B cell (primary cell): ENCODE data around the gene HTRA2. TPM values are rescaled to one million over a fixed set of nuclear protein-coding genes. Genes with fewer than 3 reads are reported as not detected.
A peak's percentile ranks its signal among the peaks of the same experiment; 100 is the strongest.

Source experiments
- ATAC-seq: fragments of 200-7000 bp; cut with Tn5 transposase; one replicate; pipeline ENCODE4 v1.10.0; 2021; ENCODE audit warnings: low read depth, mild to moderate bottlenecking, moderate number of reproducible peaks, moderate library complexity
- CTCF ChIA-PET: fragments of 350-600 bp; sonication (Branson Sonifier 250); formaldehyde crosslinking; loops from one replicate; lab custom pipeline; 2021; ENCODE audit warnings: antibody characterized with exemption, inconsistent platforms; lab: Charles Lee
- POLR2A ChIA-PET: fragments of 350-600 bp; sonication (Branson Sonifier 250); formaldehyde crosslinking; loops from one replicate; lab custom pipeline; 2021; ENCODE audit warnings: antibody characterized with exemption; lab: Charles Lee
- DNase-seq: peaks from one replicate; pipeline ENCODE4 v3.0.0; 2013
- H2AFZ ChIP-seq: 2 replicates; pipeline ENCODE4 v1.6.1; 2012; ENCODE audit warnings: mild to moderate bottlenecking, low read depth, low read length; ENCODE audit not compliant: insufficient read depth, poor library complexity, severe bottlenecking
- H3K27ac ChIP-seq, 2 donors: 1 replicate in 1 of 2; 2 replicates in 1 of 2; pipeline ENCODE4 v1.5.1; 2012 to 2013; ENCODE audit warnings: low read length in 2 of 2, mild to moderate bottlenecking in 2 of 2, moderate library complexity in 1 of 2
- H3K27me3 ChIP-seq, 4 experiments: fragments of 200-600 bp in 1 of 4; sonication (generic) in 1 of 4; replicated peaks in 1 of 4; 1 replicate in 2 of 4; 2 replicates in 2 of 4; pipeline versions ENCODE4 v1.6.1 to v1.7.0; 2013 to 2016; ENCODE audit warnings: low read length in 3 of 4, mild to moderate bottlenecking in 2 of 4, mixed read lengths in 1 of 4, moderate library complexity in 1 of 4; ENCODE audit not compliant: insufficient read depth in 4 of 4, control insufficient read depth in 3 of 4; ENCODE audit errors: control extremely low read depth in 1 of 4
- H3K36me3 ChIP-seq, 2 experiments: replicated peaks in 1 of 2; 1 replicate in 1 of 2; 2 replicates in 1 of 2; pipeline versions ENCODE4 v1.6.1 to v1.7.1; 2013; ENCODE audit warnings: low read length in 1 of 2; ENCODE audit not compliant: insufficient read depth in 2 of 2, control insufficient read depth in 1 of 2; ENCODE audit errors: control extremely low read depth in 1 of 2, extremely low read depth in 1 of 2
- H3K4me1 ChIP-seq, 2 donors: fragments of 200-600 bp in 1 of 2; sonication (generic) in 1 of 2; 1 replicate in 1 of 2; 2 replicates in 1 of 2; pipeline versions ENCODE4 v1.5.1 to v1.6.1; 2013 to 2017; ENCODE audit warnings: low read length in 2 of 2; ENCODE audit not compliant: control insufficient read depth in 2 of 2, insufficient read depth in 2 of 2
- H3K4me2 ChIP-seq: replicated peaks from 2 replicates; pipeline ENCODE3; 2012; ENCODE audit warnings: mild to moderate bottlenecking, low read depth, low read length; ENCODE audit not compliant: poor library complexity, severe bottlenecking
- H3K4me3 ChIP-seq, 5 experiments: fragments of 200-600 bp in 1 of 5; sonication (generic) in 1 of 5; 1 replicate in 3 of 5; 2 replicates in 2 of 5; pipeline versions ENCODE4 v1.5.1 to v1.7.0; 2011 to 2016; ENCODE audit warnings: low read length in 4 of 5, mild to moderate bottlenecking in 4 of 5, low read depth in 2 of 5, control low read depth in 1 of 5, moderate library complexity in 1 of 5; ENCODE audit not compliant: insufficient read depth in 1 of 5; ENCODE audit errors: control extremely low read depth in 1 of 5, extremely low read depth in 1 of 5
- H3K79me2 ChIP-seq: fragments of 200-600 bp; sonication (generic); one replicate; pipeline ENCODE4 v1.6.0; 2016; ENCODE audit warnings: low read length; ENCODE audit not compliant: control insufficient read depth, insufficient read depth
- H3K9ac ChIP-seq: fragments of 200-600 bp; sonication (generic); 2 replicates; pipeline ENCODE4 v1.6.1; 2017; ENCODE audit warnings: mild to moderate bottlenecking, low read length, moderate library complexity
- H3K9me3 ChIP-seq, 3 donors: one replicate each; pipeline versions ENCODE4 v1.6.1 to v1.7.1; 2013; ENCODE audit warnings: low read length in 2 of 3; ENCODE audit not compliant: control insufficient read depth in 2 of 3, insufficient read depth in 1 of 3; ENCODE audit errors: control extremely low read depth in 1 of 3
- H4K20me1 ChIP-seq: 2 replicates; pipeline ENCODE4 v1.6.0; 2012; ENCODE audit warnings: mild to moderate bottlenecking, low read length; ENCODE audit not compliant: insufficient read depth, control insufficient read depth, poor library complexity, severe bottlenecking
- H3K27ac Mint-ChIP-seq: one replicate; pipeline ENCODE4 v1.8.0; 2021; ENCODE audit warnings: mixed read lengths
- H3K27me3 Mint-ChIP-seq: one replicate; pipeline ENCODE4 v1.8.0; 2021; ENCODE audit warnings: mixed read lengths
- H3K4me1 Mint-ChIP-seq: one replicate; pipeline ENCODE4 v1.8.0; 2021; ENCODE audit warnings: mixed read lengths
- H3K4me3 Mint-ChIP-seq: one replicate; pipeline ENCODE4 v1.8.0; 2021; ENCODE audit warnings: mixed read lengths
- H3K9me3 Mint-ChIP-seq: one replicate; pipeline ENCODE4 v1.8.0; 2022; ENCODE audit warnings: mixed read lengths; ENCODE audit not compliant: insufficient read depth
- CTCF ChIP-seq: fragments of 200-600 bp; IDR thresholded peaks from one replicate; pipeline ENCODE4 v1.8.0; 2022; ENCODE audit warnings: antibody characterized with exemption, mild to moderate bottlenecking
- EZH2 ChIP-seq: IDR thresholded peaks from 2 replicates; pipeline ENCODE4 v1.6.1; 2012; ENCODE audit warnings: borderline replicate concordance, low read depth, mild to moderate bottlenecking, moderate library complexity, low read length; ENCODE audit not compliant: insufficient read depth, poor library complexity, severe bottlenecking
- WGBS: methylation state at CpG from one replicate; pipeline ENCODE4 v1.1.5; 2013; ENCODE audit warnings: missing lambda C conversion rate; ENCODE audit not compliant: insufficient coverage; 5-methylcytosine and 5-hydroxymethylcytosine counted together
- intact Hi-C: fragments of 100-400 bp; cut with micrococcal nuclease; formaldehyde crosslinking; loops from one replicate; pipeline ENCODE4 v1.10.0; 2022
- polyA plus RNA-seq: library from polyadenylated mRNA; depleted of rRNA; stranded (reverse); fragments of >200 nt; gene quantifications from 2 replicates; pipeline ENCODE4 v1.2.3, GENCODE V29; 2012
- total RNA-seq, 2 donors: library from RNA; stranded (reverse); fragments of 120-200 nt in 1 of 2; gene quantifications; 1 replicate in 1 of 2; 2 replicates in 1 of 2; pipeline versions ENCODE4 v1.2.3 to v1.2.4, GENCODE V29; 2013 to 2022

Gene HTRA2
- total and polyA plus RNA-seq, 2 donors (not counting 1 experiment from before 2014, with no cell fraction given), result 52.8 to 111 TPM

- intact Hi-C loops, result loop anchor here (1.0 to 10.0 kb wide), 6 partner anchors 24 to 159 kb away; partner anchors contain the start of genes CCDC142, PCGF1, TTC31 and WBP1
- Histone ChIP-seq H3K9ac (peak within 1 kb of the TSS; percentile 96), H3K4me1 (peaks cover 15 to 38% of the 10 kb centered on the region in 2 donors), H4K20me1 (peaks cover 15% of the 10 kb centered on the region), H3K4me3 (peak within 1 kb of the TSS; percentile 51 to 99 (median 84)), H3K4me2 (peak within 1 kb of the TSS; percentile 97), H3K9me3 (no peaks in the 10 kb centered on the region), H3K27me3 (peaks cover 0 to 14% (median 8%) of the 10 kb centered on the region in 4 experiments), H2AFZ (peak within 1 kb of the TSS; percentile 97), H3K79me2 (peaks cover 11% of the 10 kb centered on the region), H3K36me3 (peaks cover 0 to 15% of the 10 kb centered on the region in 2 experiments), H3K27ac (peak within 1 kb of the TSS; percentile 64 to 76)
- H3K9me3 Mint-ChIP-seq, result no peaks in the 10 kb centered on the region
- peak within 1 kb of the TSS; percentile 94 for H3K27ac Mint-ChIP-seq
- CTCF ChIA-PET, result interaction anchor here (0.7 to 1.5 kb wide), 6 partner anchors 19 to 321 kb away, joined by 3 to 4 read pairs (median 3); no protein-coding TSS in a partner anchor
- H3K27me3 Mint-ChIP-seq, result no peaks in the 10 kb centered on the region
- H3K4me1 Mint-ChIP-seq, result peaks cover 24% of the 10 kb centered on the region
- WGBS, result 1% methylated on average over 71 of the region's 73 CpGs
- DNase-seq (peak; percentile 93), ATAC-seq (peak; percentile 79)
- POLR2A ChIA-PET, result interaction anchor here (0.7 to 1.0 kb wide), 5 partner anchors 10 to 44 kb away, joined by 3 to 12 read pairs (median 8); partner anchors contain the start of gene TLX2
- TF ChIP-seq EZH2 (no peak), CTCF (no peak)
- H3K4me3 Mint-ChIP-seq, result peak within 1 kb of the TSS; percentile 96
These were observed 24.4 kb downstream of the HTRA2 start, which contains the start of the genes DOK1 and LOXL3 for GRCh38 chr2:74553892-74554819. DOK1 (plus strand) TSS chr2:74554720; CDS start chr2:74554755, 35 bp downstream. LOXL3 (minus strand) TSS chr2:74553942; CDS start chr2:74552634, 1,308 bp downstream.
